C4-2B (cell line): ENCODE results near the gene PRKD1.
"Not testable (repeated sequence)": the region's sequence is repeated elsewhere in the genome, so short reads cannot be mapped to it uniquely, and the experiment has no call there.

Experiments
- H3K27ac ChIP-seq: fragments of 450-650 bp; 2 replicates; pipeline ENCODE4 v1.5.1; 2017
- ZFX ChIP-seq: fragments of 450-650 bp; IDR thresholded peaks from 2 replicates; pipeline ENCODE4 v1.6.1; 2017
- TF ChIP-seq, protein P1 (sequence below): fragments of 450-650 bp; conservative IDR thresholded peaks from 2 replicates; pipeline ENCODE4 v1.5.1; 2017; ENCODE audit warnings: mild to moderate bottlenecking

The PRKD1 gene

DNA sequence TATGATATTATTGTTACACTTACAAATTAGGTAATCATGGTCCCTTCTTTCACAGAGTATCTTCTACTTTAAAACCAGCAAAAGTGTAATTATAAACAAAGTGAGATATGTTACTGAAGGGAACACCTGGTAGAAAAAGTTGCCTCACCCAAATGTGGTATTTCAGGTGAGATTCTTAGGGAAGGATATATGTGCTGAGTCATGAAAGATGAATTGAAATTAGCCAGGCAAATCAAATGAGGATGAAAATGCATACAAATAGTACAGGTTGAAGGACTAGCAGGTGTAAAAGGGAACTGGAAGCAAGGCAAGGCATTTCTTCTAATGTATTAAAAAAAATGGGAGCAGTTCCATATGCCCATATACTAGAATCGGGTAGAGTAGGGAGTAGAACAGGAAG is 220.9 kb downstream of the PRKD1 start:
- TF ChIP-seq ZFX: no peak
- TF ChIP-seq, protein P1, sequence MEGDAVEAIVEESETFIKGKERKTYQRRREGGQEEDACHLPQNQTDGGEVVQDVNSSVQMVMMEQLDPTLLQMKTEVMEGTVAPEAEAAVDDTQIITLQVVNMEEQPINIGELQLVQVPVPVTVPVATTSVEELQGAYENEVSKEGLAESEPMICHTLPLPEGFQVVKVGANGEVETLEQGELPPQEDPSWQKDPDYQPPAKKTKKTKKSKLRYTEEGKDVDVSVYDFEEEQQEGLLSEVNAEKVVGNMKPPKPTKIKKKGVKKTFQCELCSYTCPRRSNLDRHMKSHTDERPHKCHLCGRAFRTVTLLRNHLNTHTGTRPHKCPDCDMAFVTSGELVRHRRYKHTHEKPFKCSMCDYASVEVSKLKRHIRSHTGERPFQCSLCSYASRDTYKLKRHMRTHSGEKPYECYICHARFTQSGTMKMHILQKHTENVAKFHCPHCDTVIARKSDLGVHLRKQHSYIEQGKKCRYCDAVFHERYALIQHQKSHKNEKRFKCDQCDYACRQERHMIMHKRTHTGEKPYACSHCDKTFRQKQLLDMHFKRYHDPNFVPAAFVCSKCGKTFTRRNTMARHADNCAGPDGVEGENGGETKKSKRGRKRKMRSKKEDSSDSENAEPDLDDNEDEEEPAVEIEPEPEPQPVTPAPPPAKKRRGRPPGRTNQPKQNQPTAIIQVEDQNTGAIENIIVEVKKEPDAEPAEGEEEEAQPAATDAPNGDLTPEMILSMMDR: no peak
- H3K27ac ChIP-seq: no peak overlapping the region

DNA sequence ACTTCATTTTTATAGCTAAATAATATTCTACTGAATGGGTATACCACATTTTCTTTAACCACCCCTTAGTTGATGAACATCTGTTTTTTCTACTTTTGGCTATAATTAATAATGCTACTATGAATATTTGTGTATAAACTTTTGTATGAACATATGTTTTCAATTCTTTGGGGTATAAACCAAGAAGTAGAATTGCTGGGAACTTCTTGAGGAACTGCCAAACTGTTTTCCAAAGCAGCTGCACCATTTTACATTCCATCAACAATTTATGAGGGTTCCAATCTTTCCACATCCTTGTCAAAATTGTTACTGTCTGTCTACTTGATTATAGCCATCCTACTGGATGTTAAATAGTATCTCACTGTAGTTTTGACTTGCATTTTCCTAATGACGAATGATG is 221.8 kb downstream of the PRKD1 start:
- no peak for TF ChIP-seq ZFX
- TF ChIP-seq, protein P1: no peak

DNA sequence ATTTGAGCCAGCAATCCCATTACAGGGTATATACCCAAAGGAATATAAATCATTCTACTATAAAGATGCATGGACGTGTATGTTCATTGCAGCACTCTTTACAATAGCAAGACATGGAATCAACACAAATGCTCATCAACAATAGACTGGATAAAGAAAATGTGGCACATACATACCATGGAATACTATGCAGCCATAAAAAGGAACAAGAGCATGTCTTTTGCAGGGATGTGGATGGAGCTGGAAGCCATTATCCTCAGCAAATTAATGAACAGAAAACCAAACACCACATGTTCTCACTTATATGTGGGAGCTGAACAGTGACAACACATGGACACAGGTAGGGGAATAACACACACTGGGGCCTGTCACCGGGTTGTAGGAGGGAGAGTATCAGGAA is 238.1 kb downstream of the PRKD1 start:
- H3K27ac ChIP-seq: not testable (repeated sequence)

More for the DNA sequence above, 221.8 kb downstream of the PRKD1 start:
- H3K27ac ChIP-seq: no peak overlapping the region

DNA sequence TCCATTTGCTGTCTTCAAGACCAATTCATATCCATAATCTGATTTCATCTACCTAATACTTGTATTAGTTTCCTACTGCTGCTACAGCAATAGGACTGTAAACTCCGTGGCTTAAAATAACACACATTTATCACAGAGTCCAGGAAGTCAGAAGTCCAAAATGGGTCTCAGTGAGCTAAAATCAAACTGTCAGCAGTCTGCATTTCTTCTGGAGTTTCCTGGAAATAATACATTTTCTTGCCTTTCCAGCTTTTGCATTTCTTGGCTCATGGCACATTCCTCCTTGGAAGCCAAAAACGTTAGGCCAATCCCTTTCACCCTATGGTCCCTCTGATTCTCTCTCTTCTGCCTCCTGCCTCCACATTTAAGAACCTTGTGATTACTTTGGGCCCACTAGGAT is 239.8 kb downstream of the PRKD1 start:
- TF ChIP-seq, protein P1: no peak
- TF ChIP-seq ZFX: no peak
- no peak overlapping the region for H3K27ac ChIP-seq

DNA sequence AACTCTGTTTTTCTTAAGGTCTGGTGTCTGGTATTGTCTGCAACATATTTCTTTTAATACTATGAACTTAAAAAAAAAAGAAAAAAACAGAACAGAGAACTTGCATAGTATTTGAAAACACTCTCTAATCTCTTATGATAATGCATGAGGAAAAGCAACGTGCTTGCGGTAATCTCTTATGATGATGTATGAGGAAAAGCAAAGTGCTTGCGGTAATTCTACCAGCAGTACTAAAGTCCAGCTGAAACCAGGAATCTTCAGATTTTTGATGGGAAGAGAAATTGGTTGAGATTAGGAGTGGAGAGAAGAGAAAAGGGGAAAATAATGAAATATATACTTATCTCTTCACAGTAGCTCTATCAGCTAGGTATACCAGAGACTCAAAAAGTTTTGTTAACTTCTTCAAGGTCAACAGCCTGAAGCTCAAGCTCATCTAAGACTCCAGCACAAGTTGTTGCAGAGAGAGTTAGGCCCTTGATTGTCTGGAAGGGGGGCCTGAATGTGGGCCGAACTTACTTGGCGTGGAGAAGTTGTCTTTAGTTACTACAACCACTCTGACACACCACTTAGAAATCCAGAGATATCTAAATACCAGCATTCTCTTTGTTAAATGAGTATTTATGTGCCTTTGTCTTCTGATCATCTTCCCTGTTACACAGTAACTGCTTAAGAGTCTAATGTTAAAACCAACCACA is 240.4 kb downstream of the PRKD1 start:
- no peak overlapping the region for H3K27ac ChIP-seq
- TF ChIP-seq, protein P1: no peak
- TF ChIP-seq ZFX: no peak

DNA sequence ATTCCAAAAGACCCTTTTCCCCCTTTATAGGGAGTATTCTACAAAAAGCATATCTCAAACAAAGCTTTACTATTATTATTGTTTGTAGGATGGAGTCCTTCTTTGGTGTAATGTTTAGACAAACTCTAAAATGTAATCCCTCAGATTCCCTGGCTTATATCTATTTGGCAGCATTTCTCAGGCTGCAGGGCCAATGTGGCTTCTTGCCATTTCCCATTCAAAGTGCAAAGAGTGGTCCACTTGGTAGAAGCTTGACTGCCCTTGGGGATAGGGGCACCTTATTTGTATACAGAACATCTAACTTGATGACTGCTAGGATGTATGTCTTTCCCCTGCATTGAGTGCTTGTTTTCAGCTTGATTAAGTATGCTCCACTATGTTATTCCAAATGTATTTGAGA is 242.7 kb downstream of the PRKD1 start:
- H3K27ac ChIP-seq: no peak overlapping the region
- no peak for TF ChIP-seq ZFX
- TF ChIP-seq, protein P1: no peak

DNA sequence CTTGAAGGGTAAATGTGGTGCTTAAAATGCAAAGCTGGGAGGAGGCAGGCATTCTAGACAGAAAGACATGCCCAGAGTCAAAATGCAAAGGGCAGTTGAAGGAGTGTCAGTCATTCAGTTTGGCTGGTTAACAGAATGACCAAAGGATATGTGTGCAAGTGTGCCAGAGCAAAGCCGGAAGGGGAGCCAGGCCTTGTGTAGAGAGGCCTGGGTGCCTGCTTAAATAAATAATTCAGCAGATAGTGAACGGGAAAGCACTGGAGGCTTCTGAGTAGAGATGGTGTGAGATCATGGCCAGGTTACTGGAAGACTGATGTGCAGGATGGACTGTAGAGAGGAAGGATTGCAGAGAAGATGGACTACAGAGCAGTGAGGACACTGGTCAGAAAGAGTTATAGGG is 244.9 kb downstream of the PRKD1 start:
- H3K27ac ChIP-seq: no peak overlapping the region
- no peak for TF ChIP-seq ZFX
- TF ChIP-seq, protein P1: no peak

DNA sequence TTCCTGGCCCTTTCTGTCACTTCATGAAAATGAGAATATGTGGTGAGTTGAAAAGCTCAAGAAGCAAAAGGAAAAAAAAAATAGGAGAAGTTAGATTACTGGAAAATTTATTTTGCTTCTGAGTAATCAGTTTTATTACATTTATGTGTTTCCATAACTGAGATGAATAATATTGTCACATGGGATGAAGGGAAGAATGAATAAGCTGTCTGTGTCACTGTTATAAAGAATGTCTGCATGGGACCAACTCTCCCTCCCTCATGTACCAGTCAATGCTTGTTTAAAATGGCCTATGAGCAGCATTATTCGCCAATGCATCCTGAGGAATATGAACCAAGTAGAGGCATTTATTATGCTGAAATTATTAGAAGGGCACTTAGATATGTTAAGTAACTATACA is 246.3 kb downstream of the PRKD1 start:
- no peak overlapping the region for H3K27ac ChIP-seq
- TF ChIP-seq ZFX: no peak
- TF ChIP-seq, protein P1: no peak
